Neural cell (in vitro differentiated cells): ENCODE data around the gene CD6. TPM values are rescaled to one million over a fixed set of nuclear protein-coding genes. Genes with fewer than 3 reads are reported as not detected.

ENCODE experiments used
- H2AFZ ChIP-seq: fragments of 200-600, 300-800 bp; sonication (generic), shearing (Covaris generic); 2 replicates; pipeline ENCODE4 v1.6.0; 2014; ENCODE audit warnings: low read depth, mild to moderate bottlenecking, antibody characterized with exemption, low read length, moderate library complexity
- H3F3A ChIP-seq: fragments of 200-600 bp; shearing (Covaris generic); 2 replicates; pipeline ENCODE4 v1.6.1; 2016; ENCODE audit warnings: mild to moderate bottlenecking, moderate library complexity, mixed read lengths, antibody characterized with exemption, low read length; ENCODE audit not compliant: insufficient read depth, poor library complexity, severe bottlenecking
- H3K27ac ChIP-seq: fragments of 200-600, 300-800 bp; sonication (generic), shearing (Covaris generic); 2 replicates; pipeline ENCODE4 v1.5.1; 2014; ENCODE audit warnings: mild to moderate bottlenecking, low read length, moderate library complexity
- H3K27me3 ChIP-seq: fragments of 300-800, 200-600 bp; sonication (generic), shearing (Covaris generic); 2 replicates; pipeline ENCODE4 v1.6.0; 2014; ENCODE audit warnings: mild to moderate bottlenecking, low read depth, low read length, moderate library complexity; ENCODE audit not compliant: insufficient read depth
- H3K36me3 ChIP-seq: fragments of 300-800, 200-600 bp; sonication (generic), shearing (Covaris generic); 2 replicates; pipeline ENCODE4 v1.5.1; 2014; ENCODE audit warnings: mild to moderate bottlenecking, antibody characterized with exemption, low read length, moderate library complexity; ENCODE audit not compliant: insufficient read depth
- H3K4me2 ChIP-seq: fragments of 300-800, 200-600 bp; sonication (generic), shearing (Covaris generic); 2 replicates; pipeline ENCODE4 v1.6.0; 2014; ENCODE audit warnings: mild to moderate bottlenecking, low read length
- H3K4me3 ChIP-seq: fragments of 300-800, 200-600 bp; sonication (generic), shearing (Covaris generic); 2 replicates; pipeline ENCODE4 v1.5.1; 2014; ENCODE audit warnings: mild to moderate bottlenecking, low read length, moderate library complexity
- H3K79me2 ChIP-seq: fragments of 200-600 bp; shearing (Covaris generic); replicated peaks from 2 replicates; pipeline ENCODE4 v1.6.0; 2014; ENCODE audit warnings: mild to moderate bottlenecking, low read length, moderate library complexity; ENCODE audit not compliant: insufficient read depth
- H3K9ac ChIP-seq: fragments of 300-800, 200-600 bp; sonication (generic), shearing (Covaris generic); 2 replicates; pipeline ENCODE4 v1.6.1; 2016; ENCODE audit warnings: mild to moderate bottlenecking, low read length, mixed read lengths
- H3K9me2 ChIP-seq: fragments of 200-600 bp; shearing (Covaris generic); 2 replicates; pipeline ENCODE4 v1.6.1; 2016; ENCODE audit warnings: mild to moderate bottlenecking, low read length, mixed read lengths; ENCODE audit not compliant: insufficient read depth
- H3K9me3 ChIP-seq: fragments of 200-600, 300-800 bp; sonication (generic), shearing (Covaris generic); 2 replicates; pipeline ENCODE4 v1.6.1; 2016; ENCODE audit warnings: mild to moderate bottlenecking, mixed run types, low read length, moderate library complexity, mixed read lengths
- H4K20me1 ChIP-seq: fragments of 200-600 bp; shearing (Covaris generic); 2 replicates; pipeline ENCODE4 v1.6.1; 2016; ENCODE audit warnings: mild to moderate bottlenecking, mixed run types; ENCODE audit not compliant: insufficient read depth
- EP300 ChIP-seq: fragments of 450-650 bp; conservative IDR thresholded peaks from 2 replicates; pipeline ENCODE4 v1.6.1; 2014; ENCODE audit warnings: antibody characterized with exemption, mild to moderate bottlenecking, moderate library complexity; ENCODE audit not compliant: poor library complexity, severe bottlenecking
- EZH2 ChIP-seq: fragments of 200-600, 300-800 bp; shearing (Covaris generic), sonication (generic); IDR thresholded peaks from 2 replicates; pipeline ENCODE4 v1.6.1; 2014; ENCODE audit warnings: antibody characterized with exemption, low read length, borderline replicate concordance, mild to moderate bottlenecking; ENCODE audit not compliant: insufficient read depth, poor library complexity, severe bottlenecking
- MXI1 ChIP-seq: fragments of 450-650 bp; conservative IDR thresholded peaks from 2 replicates; pipeline ENCODE4 v1.6.1; 2014; ENCODE audit warnings: antibody characterized with exemption, mild to moderate bottlenecking; ENCODE audit not compliant: poor library complexity, severe bottlenecking
- POLR2AphosphoS5 ChIP-seq: IDR thresholded peaks from 2 replicates; pipeline ENCODE4 v1.6.1; 2012
- RAD21 ChIP-seq: fragments of 450-650 bp; conservative IDR thresholded peaks from 2 replicates; pipeline ENCODE4 v1.6.1; 2014; ENCODE audit warnings: antibody characterized with exemption, mild to moderate bottlenecking, moderate library complexity
- REST ChIP-seq: IDR thresholded peaks from 2 replicates; pipeline ENCODE4 v1.6.1; 2012; ENCODE audit warnings: borderline replicate concordance
- SMC3 ChIP-seq: fragments of 450-650 bp; conservative IDR thresholded peaks from 2 replicates; pipeline ENCODE4 v1.6.1; 2014; ENCODE audit warnings: antibody characterized with exemption, mild to moderate bottlenecking, moderate library complexity; ENCODE audit not compliant: poor library complexity
- TAF1 ChIP-seq: IDR thresholded peaks from 2 replicates; pipeline ENCODE4 v1.6.1; 2012; ENCODE audit warnings: low read depth
- polyA plus RNA-seq: library from polyadenylated mRNA; depleted of rRNA; stranded (reverse); fragments of >200 nt; gene quantifications from 2 replicates; pipeline ENCODE4 v1.2.3, GENCODE V29; 2014
- TF ChIP-seq, protein P1 (sequence below): fragments of 450-650 bp; IDR thresholded peaks from 2 replicates; pipeline ENCODE4 v1.5.1; 2014; ENCODE audit warnings: antibody characterized with exemption, mild to moderate bottlenecking, moderate library complexity; ENCODE audit not compliant: poor library complexity, severe bottlenecking

CD6 gene
- polyA plus RNA-seq, 1 donor from 2014 or later: not detected

DNA sequence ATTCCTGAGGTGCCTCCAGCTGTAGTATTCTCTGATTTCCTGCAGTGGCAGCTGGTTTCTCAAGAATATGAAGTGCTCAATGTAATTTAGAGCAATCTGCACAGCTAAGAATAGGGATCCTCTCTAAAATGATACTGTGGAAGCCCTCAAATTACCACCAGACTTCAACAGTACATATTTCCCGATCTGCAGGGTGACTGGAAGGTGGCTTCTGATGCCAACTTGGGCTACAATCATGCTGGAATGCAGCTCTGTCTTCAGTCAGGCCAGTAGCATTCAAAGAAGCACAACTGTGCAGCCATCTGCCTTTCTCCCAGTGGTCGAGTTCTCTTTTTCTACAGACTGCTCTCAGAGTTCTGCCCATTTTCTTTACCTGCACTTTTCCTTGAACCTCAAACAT is 75.4 kb downstream of the CD6 start:
- Histone ChIP-seq H3K9me2 (no peaks in the 10 kb centered on the region), H2AFZ (no peak overlapping the region), H3F3A (no peaks in the 10 kb centered on the region), H3K27ac (peak overlapping the region; percentile 3), H4K20me1 (no peaks in the 10 kb centered on the region), H3K9me3 (no peaks in the 10 kb centered on the region), H3K27me3 (no peaks in the 10 kb centered on the region), H3K9ac (no peak overlapping the region), H3K4me2 (no peak overlapping the region), H3K36me3 (no peaks in the 10 kb centered on the region), H3K4me3 (no peak overlapping the region), H3K79me2 (no peaks in the 10 kb centered on the region)
- TF ChIP-seq POLR2AphosphoS5: peak; percentile 33
- TF ChIP-seq, protein P1, sequence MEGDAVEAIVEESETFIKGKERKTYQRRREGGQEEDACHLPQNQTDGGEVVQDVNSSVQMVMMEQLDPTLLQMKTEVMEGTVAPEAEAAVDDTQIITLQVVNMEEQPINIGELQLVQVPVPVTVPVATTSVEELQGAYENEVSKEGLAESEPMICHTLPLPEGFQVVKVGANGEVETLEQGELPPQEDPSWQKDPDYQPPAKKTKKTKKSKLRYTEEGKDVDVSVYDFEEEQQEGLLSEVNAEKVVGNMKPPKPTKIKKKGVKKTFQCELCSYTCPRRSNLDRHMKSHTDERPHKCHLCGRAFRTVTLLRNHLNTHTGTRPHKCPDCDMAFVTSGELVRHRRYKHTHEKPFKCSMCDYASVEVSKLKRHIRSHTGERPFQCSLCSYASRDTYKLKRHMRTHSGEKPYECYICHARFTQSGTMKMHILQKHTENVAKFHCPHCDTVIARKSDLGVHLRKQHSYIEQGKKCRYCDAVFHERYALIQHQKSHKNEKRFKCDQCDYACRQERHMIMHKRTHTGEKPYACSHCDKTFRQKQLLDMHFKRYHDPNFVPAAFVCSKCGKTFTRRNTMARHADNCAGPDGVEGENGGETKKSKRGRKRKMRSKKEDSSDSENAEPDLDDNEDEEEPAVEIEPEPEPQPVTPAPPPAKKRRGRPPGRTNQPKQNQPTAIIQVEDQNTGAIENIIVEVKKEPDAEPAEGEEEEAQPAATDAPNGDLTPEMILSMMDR: no peak
- no peak for TF ChIP-seq TAF1
- no peak for TF ChIP-seq EP300
- TF ChIP-seq RAD21: no peak
- TF ChIP-seq REST: peak; percentile 49
- no peak for TF ChIP-seq EZH2

GRCh38 chr11:61048368-61049062 is 77.0 kb downstream of the CD6 start:
- TF ChIP-seq EZH2 (no peak), EP300 (no peak), POLR2AphosphoS5 (no peak), SMC3 (no peak), TAF1 (no peak), MXI1 (no peak), REST (no peak), RAD21 (no peak)
- TF ChIP-seq, protein P1: no peak
- no peaks in the 10 kb centered on the region for H3K36me3 ChIP-seq
- H3K9ac ChIP-seq: no peak overlapping the region
- H3K9me3 ChIP-seq: no peaks in the 10 kb centered on the region
- H4K20me1 ChIP-seq: no peaks in the 10 kb centered on the region
- H3K4me3 ChIP-seq: no peak overlapping the region
- no peaks in the 10 kb centered on the region for H3K27me3 ChIP-seq
- H3K9me2 ChIP-seq: no peaks in the 10 kb centered on the region
- no peak overlapping the region for H2AFZ ChIP-seq
- no peaks in the 10 kb centered on the region for H3F3A ChIP-seq
- no peaks in the 10 kb centered on the region for H3K79me2 ChIP-seq
- H3K4me2 ChIP-seq: no peak overlapping the region
- H3K27ac ChIP-seq: no peak overlapping the region
